HEK293T (cell line): ENCODE measurements around the gene TMEM131L.

Source experiments
- BHLHE40 ChIP-seq: fragments of 450-650 bp; IDR thresholded peaks from 2 replicates; pipeline ENCODE4 v1.6.1; 2016; ENCODE audit warnings: mild to moderate bottlenecking, moderate library complexity, borderline replicate concordance
- CTBP1 ChIP-seq: fragments of 450-650 bp; IDR thresholded peaks from 2 replicates; pipeline ENCODE4 v1.6.1; 2016; ENCODE audit warnings: borderline replicate concordance
- ELF4 ChIP-seq: fragments of 450-650 bp; IDR thresholded peaks from 2 replicates; pipeline ENCODE4 v1.6.1; 2017; ENCODE audit warnings: antibody characterized with exemption
- FOXM1 ChIP-seq: fragments of 450-650 bp; IDR thresholded peaks from 2 replicates; pipeline ENCODE4 v1.6.1; 2017; ENCODE audit warnings: mild to moderate bottlenecking, borderline replicate concordance
- HDGF ChIP-seq: fragments of 450-650 bp; IDR thresholded peaks from 2 replicates; pipeline ENCODE4 v1.6.1; 2017; ENCODE audit warnings: antibody characterized with exemption, borderline replicate concordance
- PKNOX1 ChIP-seq: fragments of 450-650 bp; IDR thresholded peaks from 2 replicates; pipeline ENCODE4 v1.6.1; 2016
- SP1 ChIP-seq: fragments of 450-650 bp; IDR thresholded peaks from 2 replicates; pipeline ENCODE4 v1.6.1; 2017
- SUZ12 ChIP-seq: fragments of 450-650 bp; IDR thresholded peaks from 2 replicates; pipeline ENCODE4 v1.6.1; 2016; ENCODE audit warnings: mild to moderate bottlenecking
- ZNF384 ChIP-seq: fragments of 450-650 bp; IDR thresholded peaks from 2 replicates; pipeline ENCODE4 v1.6.1; 2016

GRCh38 chr4:153579410-153579809 lies 113.2 kb downstream of the TMEM131L start:
- TF ChIP-seq SUZ12 (no peak), BHLHE40 (no peak), FOXM1 (no peak), CTBP1 (no peak), ELF4 (no peak), HDGF (no peak), PKNOX1 (no peak), SP1 (no peak), ZNF384 (no peak)
